Measurements from ENCODE around the gene ACMSD. TPM values are rescaled to one million over a fixed set of nuclear protein-coding genes. Genes with fewer than 3 reads are reported as not detected.

The ACMSD gene
- total RNA-seq, 2 experiments from 2014 or later = not detected

GRCh38 chr2:134918526-134919340, 80.3 kb downstream of the ACMSD start, which contains the start of gene CCNT2:
Gene CCNT2, plus strand, starts transcription at chr2:134918822. Its CDS starts 33 bp downstream, at chr2:134918855.
- Mint-ChIP-seq H3K27me3 (peaks cover 2% of the 10 kb centered on the region), H3K9me3 (no peaks in the 10 kb centered on the region), H3K36me3 (ENCODE audit: low read depth) (peaks cover 24% of the 10 kb centered on the region), H3K27ac (peak within 1 kb of the TSS; percentile 97), H3K4me1 (ENCODE audit: low read depth) (peaks cover 30% of the 10 kb centered on the region), H3K4me3 (peak within 1 kb of the TSS; percentile 82)
- ChIA-PET CTCF (interaction anchor here (1.0 kb wide), 1 partner anchor 9 kb away, joined by 4 read pairs; no protein-coding TSS in a partner anchor), POLR2A (interaction anchor here (0.6 to 1.3 kb wide), 6 partner anchors 9 to 613 kb away, joined by 3 to 8 read pairs (median 4); partner anchors contain the start of genes R3HDM1, RAB3GAP1 and ZRANB3)
- intact Hi-C loops (cut with micrococcal nuclease) = loop anchor here (2.0 kb wide), 2 partner anchors 134 to 612 kb away; partner anchors contain the start of genes R3HDM1, RAB3GAP1 and ZRANB3
- no peak for TF ChIP-seq CTCF (IDR thresholded peaks at IDR 0.05)
- ATAC-seq (peak; percentile 88), DNase-seq (peak; percentile 99)

- peaks cover 29% of the 10 kb centered on the region for H3K36me3 Mint-ChIP-seq (ENCODE audit: low read depth)
- H3K4me1 Mint-ChIP-seq (ENCODE audit: low read depth) = peaks cover 36% of the 10 kb centered on the region
- peaks cover 2% of the 10 kb centered on the region for H3K27me3 Mint-ChIP-seq
- CTCF ChIA-PET = interaction anchor here (1.0 kb wide), 1 partner anchor 8 kb away, joined by 4 read pairs; no protein-coding TSS in a partner anchor
- POLR2A ChIA-PET = interaction anchor here (0.7 to 1.0 kb wide), 3 partner anchors 8 to 612 kb away, joined by 3 to 8 read pairs (median 4); partner anchors contain the start of genes R3HDM1 and ZRANB3
- no peaks in the 10 kb centered on the region for H3K9me3 Mint-ChIP-seq
- DNase-seq = peak; percentile 73
- intact Hi-C loops (cut with micrococcal nuclease) = loop anchor here (2.0 kb wide), 2 partner anchors 133 to 611 kb away; partner anchors contain the start of genes R3HDM1, RAB3GAP1 and ZRANB3
- peak overlapping the region; percentile 82 for H3K4me3 Mint-ChIP-seq
- TF ChIP-seq CTCF (IDR thresholded peaks at IDR 0.05) = no peak
- H3K27ac Mint-ChIP-seq = peak overlapping the region; percentile 97
- no peak for ATAC-seq
Observed at GRCh38 chr2:134919341-134920210, 81.2 kb downstream of the ACMSD start.

- no peaks in the 10 kb centered on the region for H3K27me3 Mint-ChIP-seq
- intact Hi-C loops (cut with micrococcal nuclease) = no loop called here
- H3K27ac Mint-ChIP-seq = no peak overlapping the region
- no peak overlapping the region for H3K4me3 Mint-ChIP-seq
- no peak for TF ChIP-seq CTCF (IDR thresholded peaks at IDR 0.05)
- peaks cover 66% of the 10 kb centered on the region for H3K4me1 Mint-ChIP-seq (ENCODE audit: low read depth)
- H3K9me3 Mint-ChIP-seq = no peaks in the 10 kb centered on the region
- ChIA-PET CTCF (no interaction called here), POLR2A (no interaction called here)
- peaks cover 34% of the 10 kb centered on the region for H3K36me3 Mint-ChIP-seq (ENCODE audit: low read depth)
- DNase-seq (no peak), ATAC-seq (no peak)
Observed at GRCh38 chr2:134924912-134925311, 86.5 kb downstream of the ACMSD start.

GRCh38 chr2:134926231-134926931, 88.0 kb downstream of the ACMSD start:
- no peaks in the 10 kb centered on the region for H3K27me3 Mint-ChIP-seq
- ATAC-seq (no peak), DNase-seq (no peak)
- TF ChIP-seq CTCF (IDR thresholded peaks at IDR 0.05) = no peak
- no peaks in the 10 kb centered on the region for H3K9me3 Mint-ChIP-seq
- peaks cover 67% of the 10 kb centered on the region for H3K4me1 Mint-ChIP-seq (ENCODE audit: low read depth)
- H3K4me3 Mint-ChIP-seq = no peak overlapping the region
- H3K36me3 Mint-ChIP-seq (ENCODE audit: low read depth) = peaks cover 39% of the 10 kb centered on the region
- CTCF ChIA-PET = interaction anchor here (1.2 to 2.0 kb wide), 2 partner anchors 9 to 18 kb away, joined by 3 to 5 read pairs; no protein-coding TSS in a partner anchor
- peak overlapping the region; percentile 50 for H3K27ac Mint-ChIP-seq
- POLR2A ChIA-PET = interaction anchor here (0.7 to 1.9 kb wide), 4 partner anchors 9 to 894 kb away, joined by 3 to 4 read pairs (median 3); no protein-coding TSS in a partner anchor
- intact Hi-C loops (cut with micrococcal nuclease) = no loop called here

Measured in activated CD8-positive, alpha-beta T cell treated with anti-CD3 and anti-CD28 coated beads for 36 hours (primary cell).